Endothelial cell of umbilical vein (primary cell): ENCODE data around the gene PTGIR. TPM values are rescaled to one million over a fixed set of nuclear protein-coding genes. Genes with fewer than 3 reads are reported as not detected.

Experiments used
- BruUV-seq: library from RNA; stranded (reverse); fragments of 400-500 nt; replicated peaks from 2 replicates; lab custom pipeline; 2021; lab: Mats Ljungman, UMichigan
- CTCF ChIA-PET: fragments of 300-600, 350-600 bp; sonication (Branson Sonifier 250); formaldehyde crosslinking; loops from one replicate; lab custom pipeline; 2021; ENCODE audit warnings: antibody characterized with exemption, inconsistent platforms; lab: Charles Lee
- POLR2A ChIA-PET: fragments of 300-600, 350-600 bp; sonication (Branson Sonifier 250); formaldehyde crosslinking; loops from one replicate; lab custom pipeline; 2021; ENCODE audit warnings: antibody characterized with exemption, inconsistent platforms; lab: Charles Lee
- DNase-seq: peaks from one replicate; pipeline ENCODE4 v3.0.0-alpha.2; 2011; ENCODE audit warnings: low read depth, low spot score
- FAIRE-seq: peaks from 2 replicates; lab custom pipeline; 2011; peaks lifted over from hg19 to GRCh38; lab: Jason Lieb, UNC
- H2AFZ ChIP-seq: 2 replicates; pipeline ENCODE4 v1.6.0; 2012; ENCODE audit warnings: low read depth, low read length, control low read depth, inconsistent platforms
- H3K27ac ChIP-seq: 2 replicates; pipeline ENCODE4 v1.5.1; 2011; ENCODE audit warnings: low read depth, mild to moderate bottlenecking, control low read depth, low read length, moderate library complexity; ENCODE audit not compliant: insufficient read depth
- H3K27me3 ChIP-seq, 2 experiments: 2 replicates each; pipeline versions ENCODE4 v1.6.0 to v1.6.1; 2011; ENCODE audit warnings: low read length in 2 of 2, mixed read lengths in 1 of 2; ENCODE audit not compliant: control insufficient read depth in 2 of 2, insufficient read depth in 2 of 2
- H3K36me3 ChIP-seq, 2 experiments: 2 replicates in 1 of 2; 3 replicates in 1 of 2; pipeline ENCODE4 v1.5.1; 2011; ENCODE audit warnings: low read length in 2 of 2, mild to moderate bottlenecking in 1 of 2, moderate library complexity in 1 of 2; ENCODE audit not compliant: control insufficient read depth in 2 of 2, insufficient read depth in 2 of 2; ENCODE audit errors: extremely low read depth in 1 of 2
- H3K4me1 ChIP-seq: 3 replicates; pipeline ENCODE4 v1.5.1; 2011; ENCODE audit warnings: mild to moderate bottlenecking, low read length; ENCODE audit not compliant: control insufficient read depth, insufficient read depth; ENCODE audit errors: extremely low read depth
- H3K4me2 ChIP-seq: 2 replicates; pipeline ENCODE4 v1.6.1; 2011; ENCODE audit warnings: low read length, control low read depth, mixed read lengths; ENCODE audit not compliant: insufficient read depth
- H3K4me3 ChIP-seq, 3 experiments: fragments of 200-600 bp in 1 of 3; sonication (generic), shearing (Covaris generic) in 1 of 3; replicated peaks in 1 of 3; 2 replicates each; pipeline ENCODE4 v1.5.1; 2011 to 2016; ENCODE audit warnings: control low read depth in 3 of 3, low read length in 3 of 3, mild to moderate bottlenecking in 2 of 3, inconsistent platforms in 1 of 3, low read depth in 1 of 3, moderate library complexity in 1 of 3; ENCODE audit not compliant: insufficient read depth in 1 of 3
- H3K79me2 ChIP-seq: 2 replicates; pipeline ENCODE4 v1.6.0; 2012; ENCODE audit warnings: low read length, inconsistent platforms; ENCODE audit not compliant: control insufficient read depth, insufficient read depth
- H3K9ac ChIP-seq: replicated peaks from 2 replicates; pipeline ENCODE3; 2011; ENCODE audit warnings: low read length, control low read depth; ENCODE audit not compliant: insufficient read depth; ENCODE audit errors: extremely low read depth
- H3K9me1 ChIP-seq: replicated peaks from 3 replicates; pipeline ENCODE4 v1.6.0; 2011; ENCODE audit warnings: mild to moderate bottlenecking, low read length; ENCODE audit not compliant: control insufficient read depth, insufficient read depth; ENCODE audit errors: extremely low read depth
- H3K9me3 ChIP-seq: replicated peaks from 2 replicates; pipeline ENCODE4 v1.5.1; 2012; ENCODE audit warnings: low read length, inconsistent platforms; ENCODE audit not compliant: control insufficient read depth, insufficient read depth
- H4K20me1 ChIP-seq: replicated peaks from 2 replicates; pipeline ENCODE3; 2011; ENCODE audit warnings: mild to moderate bottlenecking, low read length; ENCODE audit not compliant: control insufficient read depth, insufficient read depth; ENCODE audit errors: extremely low read depth
- EZH2 ChIP-seq: IDR thresholded peaks from 2 replicates; pipeline ENCODE4 v1.6.1; 2012; ENCODE audit warnings: borderline replicate concordance, low read depth, mild to moderate bottlenecking, moderate library complexity, low read length, inconsistent platforms; ENCODE audit not compliant: severe bottlenecking
- FOS ChIP-seq: IDR thresholded peaks from 2 replicates; pipeline ENCODE4 v1.6.1; 2011; ENCODE audit warnings: mild to moderate bottlenecking, low read length, moderate library complexity, borderline replicate concordance; ENCODE audit not compliant: insufficient read depth
- GATA2 ChIP-seq: IDR thresholded peaks from 2 replicates; pipeline ENCODE4 v1.7.0; 2011; ENCODE audit warnings: low read depth, mild to moderate bottlenecking, moderate library complexity, mixed read lengths, low read length; ENCODE audit not compliant: insufficient read length, insufficient read depth
- JUN ChIP-seq: IDR thresholded peaks from 2 replicates; pipeline ENCODE4 v1.6.1; 2011; ENCODE audit warnings: borderline replicate concordance, low read depth; ENCODE audit not compliant: insufficient read length, insufficient read depth
- MAX ChIP-seq: IDR thresholded peaks from 2 replicates; pipeline ENCODE4 v1.6.1; 2011; ENCODE audit not compliant: insufficient read depth, insufficient read length
- MYC ChIP-seq: IDR thresholded peaks from one replicate; pipeline ENCODE4 v1.6.1; 2011; ENCODE audit warnings: mild to moderate bottlenecking, low read depth, low read length
- POLR2A ChIP-seq: IDR thresholded peaks from 2 replicates; pipeline ENCODE4 v1.6.1; 2012; ENCODE audit warnings: low read depth, mild to moderate bottlenecking, control low read depth, low read length
- POLR2AphosphoS5 ChIP-seq: IDR thresholded peaks from 2 replicates; pipeline ENCODE4 v1.6.1; 2012; ENCODE audit warnings: low read depth, mild to moderate bottlenecking, control low read depth, low read length, moderate library complexity; ENCODE audit not compliant: insufficient read depth
- dilution Hi-C: fragments of 300-500 bp; cut with MboI; formaldehyde crosslinking; loops from one replicate; pipeline ENCODE4 v1.15.0; 2019; ENCODE audit warnings: low sequenced_read_pairs; ENCODE audit not compliant: extremely low pct_ligation_motif_present
- intact Hi-C: fragments of 100-400 bp; cut with micrococcal nuclease; formaldehyde crosslinking; loops from one replicate; pipeline ENCODE4 v1.10.0; 2022
- polyA plus RNA-seq, 4 experiments: library from polyadenylated mRNA; depleted of rRNA in 3 of 4; stranded (reverse) in 3 of 4; unstranded in 1 of 4; fragments of >200 nt; gene quantifications; 2 replicates each; pipeline versions ENCODE4 v1.2.1 to v1.2.3, GENCODE V29; 2011 to 2012; ENCODE audit warnings: missing spikeins in 1 of 4
- total RNA-seq: library from RNA; stranded (reverse); gene quantifications from 2 replicates; pipeline ENCODE4 v1.2.3, GENCODE V29; 2021
- TF ChIP-seq, protein P1 (sequence below), 2 donors: IDR thresholded peaks; 1 replicate in 1 of 2; 2 replicates in 1 of 2; pipeline ENCODE4 v1.5.1; 2011; ENCODE audit warnings: low read length in 2 of 2, mild to moderate bottlenecking in 2 of 2, moderate library complexity in 2 of 2, control low read depth in 1 of 2, inconsistent platforms in 1 of 2, low read depth in 1 of 2; ENCODE audit not compliant: insufficient read depth in 1 of 2; ENCODE audit errors: extremely low read depth in 1 of 2

The PTGIR gene
- total and polyA plus RNA-seq, 2 donors (not counting 3 experiments of a cell fraction or from before 2014, with no cell fraction given): 0.55 to 2.7 TPM

DNA sequence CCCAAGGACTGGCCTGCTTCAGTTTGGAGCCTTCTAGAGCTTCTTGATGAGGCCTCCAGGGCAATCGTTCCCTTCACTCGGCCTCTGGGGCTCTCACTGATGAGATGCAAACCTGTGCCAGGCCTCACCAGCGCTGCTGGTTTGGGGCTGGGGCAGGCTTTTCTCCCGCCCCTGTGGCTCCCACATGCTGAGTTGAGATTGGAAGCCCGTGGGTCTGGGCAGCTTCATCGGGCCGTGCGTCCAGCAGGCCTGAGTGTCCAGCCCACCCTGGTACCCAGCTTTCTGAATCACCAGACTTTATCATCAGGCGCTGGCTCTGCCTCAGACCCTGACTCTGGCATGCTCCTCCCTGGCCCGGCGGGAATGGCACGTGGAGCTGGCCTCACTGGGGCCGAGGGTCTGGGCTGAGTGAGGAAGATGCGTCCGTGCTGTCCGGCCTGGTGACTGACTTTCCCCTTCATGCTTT is 19.5 kb downstream of the PTGIR start:
- FAIRE-seq: no peak
- H3K79me2 ChIP-seq: peaks cover 53% of the 10 kb centered on the region
- H3K9me1 ChIP-seq: no peaks in the 10 kb centered on the region
- dilution Hi-C loops (no loop called here), intact Hi-C loops (no loop called here)
- no peak overlapping the region for H3K4me2 ChIP-seq
- no TSS peak for BruUV-seq
- peaks cover 13 to 49% of the 10 kb centered on the region in 2 experiments for H3K36me3 ChIP-seq
- no peaks in the 10 kb centered on the region for H3K27me3 ChIP-seq
- POLR2A ChIA-PET: no interaction called here
- TF ChIP-seq GATA2 (no peak), JUN (no peak), MYC (no peak), EZH2 (no peak), FOS (no peak), MAX (no peak), POLR2A (no peak), POLR2AphosphoS5 (no peak)
- TF ChIP-seq, protein P1, sequence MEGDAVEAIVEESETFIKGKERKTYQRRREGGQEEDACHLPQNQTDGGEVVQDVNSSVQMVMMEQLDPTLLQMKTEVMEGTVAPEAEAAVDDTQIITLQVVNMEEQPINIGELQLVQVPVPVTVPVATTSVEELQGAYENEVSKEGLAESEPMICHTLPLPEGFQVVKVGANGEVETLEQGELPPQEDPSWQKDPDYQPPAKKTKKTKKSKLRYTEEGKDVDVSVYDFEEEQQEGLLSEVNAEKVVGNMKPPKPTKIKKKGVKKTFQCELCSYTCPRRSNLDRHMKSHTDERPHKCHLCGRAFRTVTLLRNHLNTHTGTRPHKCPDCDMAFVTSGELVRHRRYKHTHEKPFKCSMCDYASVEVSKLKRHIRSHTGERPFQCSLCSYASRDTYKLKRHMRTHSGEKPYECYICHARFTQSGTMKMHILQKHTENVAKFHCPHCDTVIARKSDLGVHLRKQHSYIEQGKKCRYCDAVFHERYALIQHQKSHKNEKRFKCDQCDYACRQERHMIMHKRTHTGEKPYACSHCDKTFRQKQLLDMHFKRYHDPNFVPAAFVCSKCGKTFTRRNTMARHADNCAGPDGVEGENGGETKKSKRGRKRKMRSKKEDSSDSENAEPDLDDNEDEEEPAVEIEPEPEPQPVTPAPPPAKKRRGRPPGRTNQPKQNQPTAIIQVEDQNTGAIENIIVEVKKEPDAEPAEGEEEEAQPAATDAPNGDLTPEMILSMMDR (IDR thresholded peaks at IDR 0.05; ENCODE audit: extremely low read depth in 1 of 2, insufficient read depth in 1 of 2, low read depth in 1 of 2, low read length in 2 of 2): no peak
- no peak overlapping the region for H3K4me3 ChIP-seq
- no peaks in the 10 kb centered on the region for H4K20me1 ChIP-seq
- no peak overlapping the region for H3K9ac ChIP-seq
- H3K4me1 ChIP-seq: peaks cover 13% of the 10 kb centered on the region
- H2AFZ ChIP-seq: no peak overlapping the region
- CTCF ChIA-PET: interaction anchor here (0.7 to 4.0 kb wide), 3 partner anchors 9 to 1299 kb away, joined by 3 to 22 read pairs (median 5); partner anchors contain the start of gene DACT3
- no peak overlapping the region for H3K27ac ChIP-seq
- H3K9me3 ChIP-seq: no peaks in the 10 kb centered on the region
- no peak for DNase-seq
